NT2/D1 (cell line): ENCODE measurements around the gene NTSR2.

Experiments used
- SUZ12 ChIP-seq: IDR thresholded peaks from 2 replicates; pipeline ENCODE4 v1.6.1; 2011; ENCODE audit not compliant: insufficient read length, insufficient read depth; ENCODE audit errors: extremely low read depth
- YY1 ChIP-seq: IDR thresholded peaks from 2 replicates; pipeline ENCODE4 v1.6.1; 2011; ENCODE audit not compliant: insufficient read length, insufficient read depth
- ZNF274 ChIP-seq: IDR thresholded peaks from 2 replicates; pipeline ENCODE4 v1.6.1; 2011; ENCODE audit warnings: mild to moderate bottlenecking, low read depth, low read length

DNA sequence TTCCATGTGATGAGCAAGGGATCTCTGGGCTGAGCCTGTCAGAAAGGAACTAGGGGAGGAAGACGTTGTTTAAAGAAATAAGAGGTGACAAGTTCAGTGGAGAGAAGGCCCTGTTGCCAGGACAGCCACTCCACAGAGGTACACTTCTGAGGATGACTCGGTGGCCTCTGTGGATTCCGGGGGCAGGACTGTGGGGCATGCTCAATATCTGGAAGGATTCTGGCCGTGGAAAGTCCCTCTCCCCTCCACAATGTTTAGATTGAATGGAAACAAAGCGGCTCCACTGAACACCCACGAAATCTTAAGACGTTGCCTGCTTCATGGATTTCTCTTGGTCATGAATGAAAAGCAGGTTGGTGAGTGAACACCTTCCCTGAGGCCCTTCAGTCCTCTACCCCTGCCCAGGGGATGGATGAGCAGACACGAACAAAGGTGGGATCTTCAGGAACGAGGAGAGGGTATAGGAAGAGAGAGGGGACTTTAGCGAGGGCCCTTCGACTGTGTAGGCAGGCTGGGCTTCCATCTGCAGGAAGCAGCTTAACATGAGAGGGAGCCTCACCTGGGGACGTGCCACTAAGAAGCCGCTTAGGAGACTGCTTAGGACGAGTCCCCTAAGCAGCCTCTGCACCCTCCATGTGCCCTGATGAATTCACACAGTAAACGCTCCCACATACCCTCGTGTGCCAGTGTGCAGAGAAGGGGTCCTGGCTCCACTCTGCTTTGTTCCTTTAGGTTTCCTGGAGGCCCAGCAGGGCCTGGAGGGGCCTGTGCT lies 1.9 kb downstream of the NTSR2 start:
- TF ChIP-seq ZNF274 (no peak), YY1 (no peak), SUZ12 (no peak)
